NT2/D1 (cell line): ENCODE measurements around the gene FRY.

ENCODE experiments used
- DNase-seq: peaks from one replicate; pipeline ENCODE4 v3.0.0-alpha.2; 2011; ENCODE audit warnings: low read depth, low spot score
- H3K27me3 ChIP-seq: 2 replicates; pipeline ENCODE4 v1.6.0; 2011; ENCODE audit warnings: mild to moderate bottlenecking; ENCODE audit not compliant: insufficient read length, insufficient read depth
- H3K36me3 ChIP-seq: 2 replicates; pipeline ENCODE4 v1.6.1; 2011; ENCODE audit warnings: mild to moderate bottlenecking, low read length, mixed read lengths; ENCODE audit not compliant: insufficient read depth, insufficient read length
- H3K4me1 ChIP-seq: 2 replicates; pipeline ENCODE4 v1.5.1; 2011; ENCODE audit not compliant: insufficient read depth, insufficient read length
- H3K4me3 ChIP-seq: 2 replicates; pipeline ENCODE4 v1.5.1; 2011; ENCODE audit warnings: low read depth; ENCODE audit not compliant: insufficient read length
- H3K9ac ChIP-seq: 2 replicates; pipeline ENCODE4 v1.6.0; 2011; ENCODE audit warnings: low read depth; ENCODE audit not compliant: insufficient read length
- H3K9me3 ChIP-seq: 2 replicates; pipeline ENCODE4 v1.5.1; 2011; ENCODE audit warnings: mild to moderate bottlenecking, low read length; ENCODE audit not compliant: insufficient read depth
- SUZ12 ChIP-seq: IDR thresholded peaks from 2 replicates; pipeline ENCODE4 v1.6.1; 2011; ENCODE audit not compliant: insufficient read length, insufficient read depth; ENCODE audit errors: extremely low read depth
- YY1 ChIP-seq: IDR thresholded peaks from 2 replicates; pipeline ENCODE4 v1.6.1; 2011; ENCODE audit not compliant: insufficient read length, insufficient read depth
- ZNF274 ChIP-seq: IDR thresholded peaks from 2 replicates; pipeline ENCODE4 v1.6.1; 2011; ENCODE audit warnings: mild to moderate bottlenecking, low read depth, low read length

Gene FRY

DNA sequence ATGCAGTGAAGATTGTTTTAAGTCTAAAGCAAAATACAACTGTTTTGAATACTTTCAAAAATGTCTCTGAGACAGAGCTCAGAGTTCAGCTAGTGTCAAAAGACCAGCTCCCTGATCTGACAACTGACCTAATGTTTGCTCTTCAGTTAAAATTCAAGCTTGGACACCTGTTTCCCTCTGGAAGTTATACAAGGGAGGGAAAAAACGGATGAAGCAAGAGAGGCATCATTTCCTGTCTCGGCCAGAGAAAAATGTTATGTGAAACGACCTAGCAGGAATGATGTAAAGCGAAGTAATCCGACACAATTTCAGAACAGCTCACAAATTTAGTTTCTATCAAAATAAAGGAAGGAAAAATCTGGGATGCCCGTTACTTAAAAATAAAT, 224.1 kb downstream of the FRY start:
- no peak overlapping the region for H3K4me3 ChIP-seq
- no peak overlapping the region for H3K9ac ChIP-seq
- DNase-seq: no peak
- H3K27me3 ChIP-seq: no peaks in the 10 kb centered on the region
- no peak for TF ChIP-seq SUZ12
- no peak for TF ChIP-seq ZNF274
- no peak for TF ChIP-seq YY1
- no peaks in the 10 kb centered on the region for H3K9me3 ChIP-seq
- no peaks in the 10 kb centered on the region for H3K36me3 ChIP-seq
- no peaks in the 10 kb centered on the region for H3K4me1 ChIP-seq

DNA sequence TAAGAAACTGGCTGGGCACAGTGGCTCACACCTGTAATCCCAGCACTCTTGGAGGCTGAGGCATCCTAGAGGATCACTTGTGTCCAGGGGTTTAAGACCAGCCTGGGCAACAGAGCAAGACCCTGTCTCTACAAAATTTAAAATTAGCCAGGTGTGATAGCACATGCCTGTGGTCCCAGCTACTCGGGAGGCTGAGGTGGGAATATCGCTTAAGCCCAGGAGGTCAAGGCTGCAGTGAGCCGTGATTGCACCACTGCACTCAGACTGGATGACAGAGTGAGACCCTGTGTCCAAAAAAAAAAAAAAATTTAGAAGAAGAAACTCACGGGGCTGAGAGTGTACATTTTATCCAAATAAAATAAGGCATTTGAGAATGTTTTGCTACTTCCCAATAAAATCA, 224.7 kb downstream of the FRY start:
- no peak for DNase-seq

DNA sequence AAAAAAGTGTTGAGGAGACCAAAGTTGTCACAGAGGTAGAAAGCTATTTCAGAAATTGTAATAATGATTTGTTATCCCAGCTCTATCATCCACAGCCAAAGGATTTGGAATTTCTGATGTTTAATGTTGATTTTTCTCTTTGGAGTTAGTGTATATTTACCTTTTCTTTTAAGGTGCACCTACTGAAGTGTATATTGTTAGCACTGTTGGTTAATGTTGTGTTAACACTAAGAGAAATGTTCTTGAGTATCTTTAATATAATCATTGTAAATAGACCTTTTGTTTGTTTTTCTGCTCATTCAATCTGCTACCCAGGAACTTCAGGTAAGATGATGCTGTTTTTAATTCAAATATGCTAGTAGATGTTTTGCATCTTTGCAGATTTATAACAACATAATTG, 226.1 kb downstream of the FRY start:
- Histone ChIP-seq H3K9ac (no peak overlapping the region), H3K36me3 (no peaks in the 10 kb centered on the region), H3K9me3 (no peaks in the 10 kb centered on the region), H3K27me3 (no peaks in the 10 kb centered on the region), H3K4me3 (no peak overlapping the region), H3K4me1 (no peaks in the 10 kb centered on the region)
- no peak for TF ChIP-seq ZNF274
- TF ChIP-seq YY1: no peak
- TF ChIP-seq SUZ12: no peak
- no peak for DNase-seq

More for the DNA sequence above, 224.7 kb downstream of the FRY start:
- Histone ChIP-seq H3K4me3 (no peak overlapping the region), H3K4me1 (no peaks in the 10 kb centered on the region), H3K9me3 (no peaks in the 10 kb centered on the region), H3K27me3 (no peaks in the 10 kb centered on the region), H3K9ac (no peak overlapping the region), H3K36me3 (no peaks in the 10 kb centered on the region)
- TF ChIP-seq SUZ12 (no peak), ZNF274 (no peak), YY1 (no peak)

- H3K4me1 ChIP-seq: no peaks in the 10 kb centered on the region
- TF ChIP-seq YY1: no peak
Measured at GRCh38 chr13:32259116-32259515, 227.5 kb downstream of the FRY start.

DNA sequence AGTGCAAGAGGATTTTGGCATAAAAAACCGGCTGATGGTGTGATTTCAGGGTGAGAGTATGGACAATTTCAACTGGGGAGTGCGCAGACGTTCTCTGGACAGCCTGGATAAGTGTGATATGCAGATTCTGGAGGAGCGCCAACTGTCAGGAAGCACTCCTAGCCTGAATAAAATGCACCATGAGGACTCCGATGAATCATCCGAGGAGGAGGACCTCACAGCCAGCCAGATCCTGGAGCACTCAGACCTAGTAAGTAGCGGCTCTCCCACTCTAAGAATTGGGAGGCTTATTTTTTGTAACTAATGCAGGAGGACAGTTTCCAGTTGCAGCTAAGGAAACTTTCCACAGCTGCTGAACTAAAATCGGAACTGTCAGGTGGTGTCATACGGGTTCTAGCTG, 230.0 kb downstream of the FRY start:
- Histone ChIP-seq H3K27me3 (no peaks in the 10 kb centered on the region), H3K4me3 (no peak overlapping the region), H3K36me3 (no peaks in the 10 kb centered on the region), H3K4me1 (no peaks in the 10 kb centered on the region), H3K9me3 (no peaks in the 10 kb centered on the region), H3K9ac (no peak overlapping the region)
- TF ChIP-seq SUZ12 (no peak), ZNF274 (no peak), YY1 (no peak)
- no peak for DNase-seq

More at GRCh38 chr13:32259116-32259515, 227.5 kb downstream of the FRY start:
- no peak for DNase-seq
- Histone ChIP-seq H3K27me3 (no peaks in the 10 kb centered on the region), H3K9ac (no peak overlapping the region), H3K4me3 (no peak overlapping the region), H3K9me3 (no peaks in the 10 kb centered on the region), H3K36me3 (no peaks in the 10 kb centered on the region)

DNA sequence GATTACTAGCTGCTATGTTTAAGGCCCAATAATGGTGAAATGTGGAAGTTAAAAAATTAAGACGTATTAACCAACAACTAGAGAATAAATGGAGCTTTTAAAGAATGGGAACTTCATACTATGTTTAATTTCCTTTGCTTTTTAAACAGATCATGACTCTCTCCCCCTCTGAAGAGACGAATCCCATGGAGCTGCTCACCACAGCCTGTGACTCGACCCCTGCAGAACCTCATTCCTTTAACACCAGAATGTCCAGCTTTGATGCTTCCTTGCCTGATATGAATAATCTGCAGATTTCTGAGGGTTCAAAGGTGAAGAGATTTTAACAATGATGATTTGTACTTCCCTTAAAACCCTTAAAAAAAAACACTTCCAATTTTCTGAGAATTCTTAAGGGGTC, 230.6 kb downstream of the FRY start:
- H3K9me3 ChIP-seq: no peaks in the 10 kb centered on the region
- H3K9ac ChIP-seq: no peak overlapping the region
- H3K4me1 ChIP-seq: no peaks in the 10 kb centered on the region

DNA sequence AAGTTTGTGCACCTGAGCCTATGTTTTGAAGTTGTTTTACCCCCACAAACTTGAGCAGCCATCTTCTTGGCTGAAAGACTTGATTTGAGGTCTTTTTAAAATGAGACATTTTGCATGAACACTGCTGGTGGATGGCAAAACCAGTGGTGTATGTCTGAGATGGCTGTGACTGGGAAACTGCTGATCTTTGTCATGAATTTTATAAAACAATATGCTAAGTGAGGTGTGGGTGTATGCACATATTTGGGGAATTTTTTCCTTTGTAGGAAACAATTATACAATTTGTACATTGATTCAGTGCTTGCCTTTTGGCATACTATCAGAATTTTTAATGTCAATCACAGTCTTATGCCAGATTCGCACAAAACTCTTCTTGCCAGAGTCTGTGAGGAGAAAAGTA, 231.0 kb downstream of the FRY start:
- Histone ChIP-seq H3K4me1 (no peaks in the 10 kb centered on the region), H3K4me3 (no peak overlapping the region), H3K9me3 (no peaks in the 10 kb centered on the region), H3K9ac (no peak overlapping the region), H3K27me3 (no peaks in the 10 kb centered on the region), H3K36me3 (no peaks in the 10 kb centered on the region)
- no peak for DNase-seq
- TF ChIP-seq ZNF274 (no peak), YY1 (no peak)

More for the DNA sequence above, 230.6 kb downstream of the FRY start:
- DNase-seq: no peak
- TF ChIP-seq SUZ12 (no peak), YY1 (no peak), ZNF274 (no peak)
- H3K27me3 ChIP-seq: no peaks in the 10 kb centered on the region
- H3K36me3 ChIP-seq: no peaks in the 10 kb centered on the region
- no peak overlapping the region for H3K4me3 ChIP-seq

GRCh38 chr13:32264407-32264806, 232.8 kb downstream of the FRY start:
- TF ChIP-seq ZNF274: no peak
- no peak for TF ChIP-seq YY1
- TF ChIP-seq SUZ12: no peak
- H3K9me3 ChIP-seq: no peaks in the 10 kb centered on the region
- DNase-seq: no peak

More at GRCh38 chr13:32264407-32264806, 232.8 kb downstream of the FRY start:
- Histone ChIP-seq H3K4me3 (no peak overlapping the region), H3K36me3 (no peaks in the 10 kb centered on the region), H3K9ac (no peak overlapping the region), H3K27me3 (no peaks in the 10 kb centered on the region), H3K4me1 (no peaks in the 10 kb centered on the region)
